ENCODE measurements around the gene EPHB3. TPM values are rescaled to one million over a fixed set of nuclear protein-coding genes. Genes with fewer than 3 reads are reported as not detected.

Gene EPHB3
- total RNA-seq, 2 experiments from 2014 or later: 0.19 to 0.22 TPM

DNA sequence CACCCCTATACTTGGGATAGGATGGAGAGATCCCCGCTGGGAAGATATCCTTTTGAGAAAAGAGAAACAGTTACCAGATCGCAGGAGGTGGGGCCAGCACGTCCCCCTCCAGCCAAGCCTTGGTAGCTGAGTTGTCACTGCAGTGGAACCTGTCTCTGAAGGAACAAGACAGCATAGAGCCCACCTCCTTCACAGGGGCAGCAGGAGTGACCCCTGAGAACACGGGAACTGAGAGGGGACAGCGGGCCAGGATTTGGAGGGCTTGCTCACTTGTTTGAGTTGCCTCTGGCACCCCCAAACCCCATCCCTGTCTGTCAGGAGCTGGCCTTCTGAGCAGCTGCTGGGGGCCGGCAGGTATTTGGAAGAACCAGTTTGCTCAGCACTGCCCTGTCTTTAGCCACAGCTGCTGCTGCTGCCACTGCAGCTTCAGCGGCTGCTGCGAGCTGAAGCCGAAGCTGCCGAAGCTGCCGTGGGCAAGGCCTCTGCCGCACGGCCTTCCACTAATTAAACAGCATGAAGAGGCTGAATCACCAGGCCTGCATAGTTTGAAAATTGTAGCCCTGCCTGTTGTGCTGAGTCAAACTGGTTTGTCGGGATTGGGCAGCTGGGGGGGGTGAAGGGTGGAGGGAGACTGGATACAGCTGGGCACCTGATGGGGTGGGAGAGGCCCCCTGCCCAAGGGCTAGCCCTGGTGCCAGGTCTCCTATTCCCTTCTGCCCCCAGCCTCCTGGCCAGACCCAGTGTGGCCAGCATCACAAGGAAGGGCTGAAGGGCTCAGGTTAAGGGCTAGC is 4.0 kb downstream of the EPHB3 start:
- Mint-ChIP-seq H3K27me3 (peaks cover 47% of the 10 kb centered on the region), H3K36me3 (ENCODE audit: low read depth) (no peaks in the 10 kb centered on the region), H3K27ac (no peak overlapping the region), H3K9me3 (no peaks in the 10 kb centered on the region), H3K4me3 (no peak overlapping the region), H3K4me1 (ENCODE audit: low read depth) (peaks cover 30% of the 10 kb centered on the region)
- TF ChIP-seq, protein P1, sequence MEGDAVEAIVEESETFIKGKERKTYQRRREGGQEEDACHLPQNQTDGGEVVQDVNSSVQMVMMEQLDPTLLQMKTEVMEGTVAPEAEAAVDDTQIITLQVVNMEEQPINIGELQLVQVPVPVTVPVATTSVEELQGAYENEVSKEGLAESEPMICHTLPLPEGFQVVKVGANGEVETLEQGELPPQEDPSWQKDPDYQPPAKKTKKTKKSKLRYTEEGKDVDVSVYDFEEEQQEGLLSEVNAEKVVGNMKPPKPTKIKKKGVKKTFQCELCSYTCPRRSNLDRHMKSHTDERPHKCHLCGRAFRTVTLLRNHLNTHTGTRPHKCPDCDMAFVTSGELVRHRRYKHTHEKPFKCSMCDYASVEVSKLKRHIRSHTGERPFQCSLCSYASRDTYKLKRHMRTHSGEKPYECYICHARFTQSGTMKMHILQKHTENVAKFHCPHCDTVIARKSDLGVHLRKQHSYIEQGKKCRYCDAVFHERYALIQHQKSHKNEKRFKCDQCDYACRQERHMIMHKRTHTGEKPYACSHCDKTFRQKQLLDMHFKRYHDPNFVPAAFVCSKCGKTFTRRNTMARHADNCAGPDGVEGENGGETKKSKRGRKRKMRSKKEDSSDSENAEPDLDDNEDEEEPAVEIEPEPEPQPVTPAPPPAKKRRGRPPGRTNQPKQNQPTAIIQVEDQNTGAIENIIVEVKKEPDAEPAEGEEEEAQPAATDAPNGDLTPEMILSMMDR (IDR thresholded peaks at IDR 0.05): no peak
- ATAC-seq (ENCODE audit: poor library complexity): no peak
- Histone ChIP-seq H3K9me3 (ENCODE audit: control insufficient read depth in 1 of 2, insufficient read depth in 1 of 2, low read length in 2 of 2) (peaks cover 0 to 10% of the 10 kb centered on the region in 2 experiments), H3K27ac (ENCODE audit: low read depth in 1 of 2, low read length in 2 of 2) (no peak overlapping the region), H3K4me1 (ENCODE audit: insufficient read depth, low read length) (peaks cover 33% of the 10 kb centered on the region), H3K4me3 (ENCODE audit: low read length) (no peak overlapping the region), H3K36me3 (ENCODE audit: insufficient read depth, low read length) (no peaks in the 10 kb centered on the region), H3K27me3 (ENCODE audit: control insufficient read depth in 1 of 2, insufficient read depth in 2 of 2, low read length in 2 of 2) (peaks cover 19 to 37% of the 10 kb centered on the region in 2 experiments)
- ChIA-PET CTCF (no interaction called here), POLR2A (interaction anchor here (0.6 kb wide), 1 partner anchor 93 kb away, joined by 3 read pairs; no protein-coding TSS in a partner anchor)
- intact Hi-C loops (cut with DNase I, micrococcal nuclease): no loop called here
- DNase-seq: no peak

DNA sequence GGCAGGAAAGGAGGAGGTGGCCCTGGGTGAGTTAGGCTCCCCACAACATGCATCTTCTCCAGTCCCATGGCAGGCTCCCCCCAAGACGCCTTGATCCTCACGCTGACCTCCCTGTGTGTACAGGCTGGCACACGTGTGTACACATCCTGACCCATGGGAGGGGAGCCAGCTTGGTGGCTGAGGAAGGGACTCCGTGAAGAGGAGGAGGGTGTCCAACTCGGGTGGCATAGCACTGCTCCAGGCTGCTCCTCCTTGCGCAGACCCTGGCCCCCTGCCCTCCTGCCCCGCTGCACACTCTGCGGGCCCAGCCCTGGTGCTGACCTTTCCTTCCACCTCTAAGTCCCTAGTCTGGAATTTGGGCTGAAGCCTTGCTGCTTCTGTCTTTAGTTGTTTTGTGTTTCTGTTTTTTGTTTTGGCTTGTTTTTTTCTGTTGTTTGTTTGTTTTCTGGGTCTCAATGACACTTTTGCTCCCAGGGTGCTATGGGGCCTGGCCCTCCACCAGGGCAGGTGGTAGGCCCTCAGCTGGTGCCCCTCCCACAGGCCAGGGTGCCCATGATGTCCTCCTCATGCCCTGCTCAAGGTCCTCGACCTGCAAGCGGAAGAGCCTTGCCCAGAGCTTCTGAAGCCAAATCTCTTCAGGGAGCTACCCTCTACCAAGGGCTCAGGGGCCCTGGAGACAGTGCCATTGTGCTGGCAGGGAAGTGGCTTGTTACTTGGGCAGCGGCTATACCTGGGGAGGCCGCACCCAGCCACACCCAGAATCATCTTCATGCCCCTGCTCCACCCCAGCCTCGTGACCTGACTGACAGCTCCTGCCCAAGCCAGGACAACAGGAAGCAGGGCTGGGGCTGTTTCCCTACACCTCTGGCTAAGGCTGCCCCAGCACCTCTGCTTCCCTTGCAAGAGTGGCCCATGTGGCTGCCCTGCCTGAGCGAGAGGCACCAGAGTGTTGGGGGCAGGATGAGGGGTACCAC is 5.1 kb downstream of the EPHB3 start:
- H3K4me3 Mint-ChIP-seq: no peak overlapping the region
- POLR2A ChIA-PET: no interaction called here
- Histone ChIP-seq H3K36me3 (ENCODE audit: insufficient read depth, low read length) (no peaks in the 10 kb centered on the region), H3K9me3 (ENCODE audit: control insufficient read depth in 1 of 2, insufficient read depth in 1 of 2, low read length in 2 of 2) (peaks cover 0 to 10% of the 10 kb centered on the region in 2 experiments), H3K27ac (ENCODE audit: low read depth in 1 of 2, low read length in 2 of 2) (no peak overlapping the region), H3K27me3 (ENCODE audit: control insufficient read depth in 1 of 2, insufficient read depth in 2 of 2, low read length in 2 of 2) (peaks cover 14 to 27% of the 10 kb centered on the region in 2 experiments), H3K4me3 (ENCODE audit: low read length) (no peak overlapping the region), H3K4me1 (ENCODE audit: insufficient read depth, low read length) (peaks cover 22% of the 10 kb centered on the region)
- intact Hi-C loops (cut with DNase I, micrococcal nuclease): no loop called here
- ATAC-seq (ENCODE audit: poor library complexity) (no peak), DNase-seq (no peak)
- CTCF ChIA-PET: no interaction called here
- H3K27ac Mint-ChIP-seq: no peak overlapping the region
- H3K4me1 Mint-ChIP-seq (ENCODE audit: low read depth): peaks cover 23% of the 10 kb centered on the region
- TF ChIP-seq, protein P1 (IDR thresholded peaks at IDR 0.05): no peak
- H3K9me3 Mint-ChIP-seq: no peaks in the 10 kb centered on the region
- H3K36me3 Mint-ChIP-seq (ENCODE audit: low read depth): no peaks in the 10 kb centered on the region
- peaks cover 46% of the 10 kb centered on the region for H3K27me3 Mint-ChIP-seq

DNA sequence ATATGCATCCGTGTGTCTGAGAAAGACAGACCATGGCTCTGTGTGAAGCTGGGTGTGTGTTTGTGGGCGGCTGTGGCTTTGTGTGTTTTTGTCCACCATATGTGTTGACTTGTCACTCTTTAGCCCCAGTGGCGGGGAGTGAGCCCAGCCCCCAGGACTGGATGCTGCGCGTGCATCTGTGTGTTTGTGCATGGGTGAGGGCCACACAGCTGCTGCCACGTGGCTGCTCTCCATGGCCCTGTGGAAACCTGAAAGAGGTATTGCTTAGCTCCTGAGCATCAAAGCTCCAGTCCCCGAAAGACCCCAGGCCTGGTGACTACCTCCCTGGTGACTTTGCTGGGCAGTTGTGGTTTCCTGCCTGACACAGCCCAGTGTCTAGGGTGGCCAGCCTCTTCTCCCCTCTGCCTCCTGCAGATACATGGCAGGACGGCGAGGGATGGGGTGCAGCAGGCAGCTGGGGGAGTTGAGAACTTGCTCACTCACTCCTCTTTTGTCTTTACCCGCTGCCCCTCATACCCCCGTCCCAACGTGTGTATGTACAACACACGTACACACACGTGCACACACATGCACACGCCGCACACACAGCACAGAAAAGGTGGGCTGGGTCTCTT is 6.5 kb downstream of the EPHB3 start:
- H3K4me3 ChIP-seq (ENCODE audit: low read length): no peak overlapping the region
- ATAC-seq (ENCODE audit: poor library complexity): no peak
- Mint-ChIP-seq H3K36me3 (ENCODE audit: low read depth) (no peaks in the 10 kb centered on the region), H3K4me1 (ENCODE audit: low read depth) (peaks cover 22% of the 10 kb centered on the region), H3K27ac (no peak overlapping the region), H3K27me3 (peaks cover 52% of the 10 kb centered on the region), H3K9me3 (no peaks in the 10 kb centered on the region), H3K4me3 (peak overlapping the region; percentile 69)
- no peak overlapping the region for H3K27ac ChIP-seq (ENCODE audit: low read depth in 1 of 2, low read length in 2 of 2)
- no peaks in the 10 kb centered on the region for H3K36me3 ChIP-seq (ENCODE audit: insufficient read depth, low read length)
- ChIA-PET CTCF (no interaction called here), POLR2A (no interaction called here)
- peaks cover 0 to 4% of the 10 kb centered on the region in 2 experiments for H3K9me3 ChIP-seq (ENCODE audit: control insufficient read depth in 1 of 2, insufficient read depth in 1 of 2, low read length in 2 of 2)
- intact Hi-C loops (cut with DNase I, micrococcal nuclease): no loop called here
- peaks cover 16% of the 10 kb centered on the region for H3K4me1 ChIP-seq (ENCODE audit: insufficient read depth, low read length)
- peaks cover 21 to 27% of the 10 kb centered on the region in 2 experiments for H3K27me3 ChIP-seq (ENCODE audit: control insufficient read depth in 1 of 2, insufficient read depth in 2 of 2, low read length in 2 of 2)
- TF ChIP-seq, protein P1 (IDR thresholded peaks at IDR 0.05): no peak
- no peak for DNase-seq
